GM23338 (cell line): ENCODE data around the gene NEK2. TPM values are rescaled to one million over a fixed set of nuclear protein-coding genes. Genes with fewer than 3 reads are reported as not detected.

Source experiments
- ATAC-seq: fragments of 200-7000 bp; cut with Tn5 transposase; 3 replicates; pipeline ENCODE4 v1.9.1; 2020
- DNase-seq: peaks from one replicate; pipeline ENCODE4 v3.0.0-alpha.2; 2015; ENCODE audit warnings: low spot score
- H2AFZ ChIP-seq: fragments of 200-600 bp; sonication (generic); 2 replicates; pipeline ENCODE4 v1.8.0; 2016; ENCODE audit warnings: antibody characterized with exemption, mild to moderate bottlenecking, moderate library complexity
- H3F3A ChIP-seq: fragments of 200-600 bp; sonication (generic); replicated peaks from 2 replicates; pipeline ENCODE4 v1.8.0; 2017; ENCODE audit warnings: antibody characterized with exemption, mixed run types, low read depth
- H3K27ac ChIP-seq: fragments of 200-600 bp; sonication (generic); 2 replicates; pipeline ENCODE4 v1.6.1; 2016; ENCODE audit warnings: low read depth
- H3K27me3 ChIP-seq: fragments of 200-600 bp; sonication (generic); 2 replicates; pipeline ENCODE4 v1.8.0; 2016; ENCODE audit warnings: mild to moderate bottlenecking, mixed run types, moderate library complexity; ENCODE audit not compliant: insufficient read depth
- H3K36me3 ChIP-seq: fragments of 200-600 bp; sonication (generic); 2 replicates; pipeline ENCODE4 v1.8.0; 2016; ENCODE audit warnings: mild to moderate bottlenecking; ENCODE audit not compliant: insufficient read depth
- H3K4me1 ChIP-seq: fragments of 200-600 bp; sonication (generic); 2 replicates; pipeline ENCODE4 v1.8.0; 2016; ENCODE audit warnings: mild to moderate bottlenecking, moderate library complexity; ENCODE audit not compliant: insufficient read depth
- H3K4me2 ChIP-seq: fragments of 200-600 bp; sonication (generic); 2 replicates; pipeline ENCODE4 v1.7.1; 2017; ENCODE audit warnings: mixed run types
- H3K4me3 ChIP-seq: fragments of 200-600 bp; sonication (generic); 2 replicates; pipeline ENCODE4 v1.6.1; 2016; ENCODE audit warnings: mixed run types
- H3K79me2 ChIP-seq: fragments of 200-600 bp; sonication (generic); replicated peaks from 2 replicates; pipeline ENCODE4 v1.8.0; 2017; ENCODE audit warnings: mild to moderate bottlenecking; ENCODE audit not compliant: insufficient read depth
- H3K9me2 ChIP-seq: fragments of 200-600 bp; sonication (generic); 2 replicates; pipeline ENCODE4 v1.8.0; 2017; ENCODE audit not compliant: insufficient read depth
- H4K20me1 ChIP-seq: fragments of 200-600 bp; sonication (generic); replicated peaks from 2 replicates; pipeline ENCODE4 v1.8.0; 2017; ENCODE audit warnings: mild to moderate bottlenecking; ENCODE audit not compliant: insufficient read depth
- H3K27ac Mint-ChIP-seq: 2 replicates; pipeline ENCODE4 v1.8.0; 2020; ENCODE audit warnings: inconsistent platforms, mild to moderate bottlenecking, moderate library complexity, mixed read lengths
- H3K27me3 Mint-ChIP-seq: 3 replicates; pipeline ENCODE4 v1.8.0; 2022; ENCODE audit warnings: low read depth, mild to moderate bottlenecking, moderate library complexity, mixed read lengths, inconsistent platforms; ENCODE audit not compliant: insufficient read depth, poor library complexity
- H3K36me3 Mint-ChIP-seq: 3 replicates; pipeline ENCODE4 v1.8.0; 2021; ENCODE audit warnings: low read depth, mild to moderate bottlenecking, inconsistent platforms, moderate library complexity, mixed read lengths
- H3K4me1 Mint-ChIP-seq: 3 replicates; pipeline ENCODE4 v1.8.0; 2020; ENCODE audit warnings: mild to moderate bottlenecking, inconsistent platforms, mixed read lengths
- H3K4me3 Mint-ChIP-seq: 3 replicates; pipeline ENCODE4 v1.8.0; 2021; ENCODE audit warnings: moderate library complexity, mild to moderate bottlenecking, inconsistent platforms, mixed read lengths
- H3K9me3 Mint-ChIP-seq: 3 replicates; pipeline ENCODE4 v1.8.0; 2020; ENCODE audit warnings: moderate library complexity, mild to moderate bottlenecking, inconsistent platforms, mixed read lengths
- CREB1 ChIP-seq: fragments of 250-450 bp; sonication (Bioruptor Pico); IDR thresholded peaks from 2 replicates; pipeline ENCODE4 v1.5.0; 2020; ENCODE audit warnings: low read depth, mild to moderate bottlenecking, moderate library complexity
- EZH2phosphoT487 ChIP-seq: fragments of 200-600 bp; sonication (generic); IDR thresholded peaks from one replicate; pipeline ENCODE4 v1.8.1; 2018; ENCODE audit warnings: antibody characterized with exemption; ENCODE audit not compliant: unreplicated experiment
- JUNB ChIP-seq: IDR thresholded peaks from one replicate; pipeline ENCODE4 v1.6.1; 2016; ENCODE audit warnings: antibody characterized with exemption; ENCODE audit not compliant: unreplicated experiment
- POLR2AphosphoS5 ChIP-seq: IDR thresholded peaks from 2 replicates; pipeline ENCODE4 v1.6.1; 2016; ENCODE audit warnings: antibody characterized with exemption, low read depth
- STAT1 ChIP-seq: IDR thresholded peaks from one replicate; pipeline ENCODE4 v1.6.1; 2016; ENCODE audit warnings: antibody characterized with exemption; ENCODE audit not compliant: unreplicated experiment
- polyA plus RNA-seq: library from polyadenylated mRNA; unstranded; fragments of >200 nt; fragmentation: Nextera tagmentation; extraction: Ambion mirVana; gene quantifications from 2 replicates; pipeline ENCODE4 v1.2.1, GENCODE V29; 2016
- total RNA-seq: library from RNA; depleted of rRNA; stranded (reverse); fragments of >200 nt; shearing (Covaris generic); gene quantifications from 2 replicates; pipeline ENCODE4 v1.2.3, GENCODE V29; 2014
- TF ChIP-seq, protein P1 (sequence below): fragments of 250-450 bp; sonication (Bioruptor Pico); IDR thresholded peaks from 2 replicates; pipeline ENCODE4 v1.5.0; 2020; ENCODE audit warnings: mild to moderate bottlenecking, moderate library complexity
- TF ChIP-seq, protein P2 (sequence below), 2 experiments: fragments of 200-600 bp in 1 of 2; sonication (generic) in 1 of 2; conservative IDR thresholded peaks; 2 replicates each; pipeline versions ENCODE4 v1.5.1 to v1.6.1; 2016 to 2017; ENCODE audit warnings: antibody characterized with exemption in 2 of 2, low read depth in 2 of 2, mild to moderate bottlenecking in 2 of 2, moderate library complexity in 1 of 2
- TF ChIP-seq, protein P3 (sequence below): IDR thresholded peaks from 2 replicates; pipeline ENCODE4 v1.6.1; 2016; ENCODE audit warnings: antibody characterized with exemption

NEK2 gene
- total and polyA plus RNA-seq, 2 experiments from 2014 or later: 17.0 to 24.9 TPM

DNA sequence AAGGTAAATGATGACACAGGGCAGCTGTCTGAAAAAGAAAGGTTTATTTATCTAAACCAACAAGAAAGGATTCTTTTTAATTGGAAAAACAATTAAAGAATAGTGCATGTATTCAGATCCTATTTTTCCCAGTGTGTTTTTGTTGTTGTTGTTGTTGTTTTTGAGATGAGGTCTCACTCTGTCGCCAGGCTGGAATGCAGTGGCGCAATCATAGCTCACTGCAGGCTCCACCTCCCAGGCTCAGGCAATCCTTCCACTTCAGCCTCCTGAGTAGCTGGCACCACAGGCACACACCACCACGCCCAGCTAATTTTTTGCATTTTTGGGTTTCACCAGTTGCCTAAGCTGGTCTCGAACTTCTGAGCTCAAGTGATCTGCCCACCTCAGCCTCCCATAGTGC, 22.1 kb downstream of the NEK2 start:
- Histone ChIP-seq H3F3A (no peaks in the 10 kb centered on the region), H3K27me3 (no peaks in the 10 kb centered on the region), H3K4me2 (no peak overlapping the region), H3K27ac (no peak overlapping the region), H3K4me1 (no peaks in the 10 kb centered on the region; the same call in 1 of the 2 replicates), H3K9me2 (no peaks in the 10 kb centered on the region), H2AFZ (0 out of 2 replicates have a peak overlapping the region, but pooled peaks have one; percentile 29), H3K4me3 (no peak overlapping the region), H4K20me1 (no peaks in the 10 kb centered on the region), H3K79me2 (no peaks in the 10 kb centered on the region), H3K36me3 (no peaks in the 10 kb centered on the region)
- Mint-ChIP-seq H3K4me3 (no peak overlapping the region), H3K27ac (no peak overlapping the region), H3K9me3 (no peaks in the 10 kb centered on the region), H3K36me3 (no peaks in the 10 kb centered on the region), H3K4me1 (peaks cover 13% of the 10 kb centered on the region), H3K27me3 (peaks cover 13% of the 10 kb centered on the region)
- ATAC-seq: no peak
- TF ChIP-seq, protein P1, sequence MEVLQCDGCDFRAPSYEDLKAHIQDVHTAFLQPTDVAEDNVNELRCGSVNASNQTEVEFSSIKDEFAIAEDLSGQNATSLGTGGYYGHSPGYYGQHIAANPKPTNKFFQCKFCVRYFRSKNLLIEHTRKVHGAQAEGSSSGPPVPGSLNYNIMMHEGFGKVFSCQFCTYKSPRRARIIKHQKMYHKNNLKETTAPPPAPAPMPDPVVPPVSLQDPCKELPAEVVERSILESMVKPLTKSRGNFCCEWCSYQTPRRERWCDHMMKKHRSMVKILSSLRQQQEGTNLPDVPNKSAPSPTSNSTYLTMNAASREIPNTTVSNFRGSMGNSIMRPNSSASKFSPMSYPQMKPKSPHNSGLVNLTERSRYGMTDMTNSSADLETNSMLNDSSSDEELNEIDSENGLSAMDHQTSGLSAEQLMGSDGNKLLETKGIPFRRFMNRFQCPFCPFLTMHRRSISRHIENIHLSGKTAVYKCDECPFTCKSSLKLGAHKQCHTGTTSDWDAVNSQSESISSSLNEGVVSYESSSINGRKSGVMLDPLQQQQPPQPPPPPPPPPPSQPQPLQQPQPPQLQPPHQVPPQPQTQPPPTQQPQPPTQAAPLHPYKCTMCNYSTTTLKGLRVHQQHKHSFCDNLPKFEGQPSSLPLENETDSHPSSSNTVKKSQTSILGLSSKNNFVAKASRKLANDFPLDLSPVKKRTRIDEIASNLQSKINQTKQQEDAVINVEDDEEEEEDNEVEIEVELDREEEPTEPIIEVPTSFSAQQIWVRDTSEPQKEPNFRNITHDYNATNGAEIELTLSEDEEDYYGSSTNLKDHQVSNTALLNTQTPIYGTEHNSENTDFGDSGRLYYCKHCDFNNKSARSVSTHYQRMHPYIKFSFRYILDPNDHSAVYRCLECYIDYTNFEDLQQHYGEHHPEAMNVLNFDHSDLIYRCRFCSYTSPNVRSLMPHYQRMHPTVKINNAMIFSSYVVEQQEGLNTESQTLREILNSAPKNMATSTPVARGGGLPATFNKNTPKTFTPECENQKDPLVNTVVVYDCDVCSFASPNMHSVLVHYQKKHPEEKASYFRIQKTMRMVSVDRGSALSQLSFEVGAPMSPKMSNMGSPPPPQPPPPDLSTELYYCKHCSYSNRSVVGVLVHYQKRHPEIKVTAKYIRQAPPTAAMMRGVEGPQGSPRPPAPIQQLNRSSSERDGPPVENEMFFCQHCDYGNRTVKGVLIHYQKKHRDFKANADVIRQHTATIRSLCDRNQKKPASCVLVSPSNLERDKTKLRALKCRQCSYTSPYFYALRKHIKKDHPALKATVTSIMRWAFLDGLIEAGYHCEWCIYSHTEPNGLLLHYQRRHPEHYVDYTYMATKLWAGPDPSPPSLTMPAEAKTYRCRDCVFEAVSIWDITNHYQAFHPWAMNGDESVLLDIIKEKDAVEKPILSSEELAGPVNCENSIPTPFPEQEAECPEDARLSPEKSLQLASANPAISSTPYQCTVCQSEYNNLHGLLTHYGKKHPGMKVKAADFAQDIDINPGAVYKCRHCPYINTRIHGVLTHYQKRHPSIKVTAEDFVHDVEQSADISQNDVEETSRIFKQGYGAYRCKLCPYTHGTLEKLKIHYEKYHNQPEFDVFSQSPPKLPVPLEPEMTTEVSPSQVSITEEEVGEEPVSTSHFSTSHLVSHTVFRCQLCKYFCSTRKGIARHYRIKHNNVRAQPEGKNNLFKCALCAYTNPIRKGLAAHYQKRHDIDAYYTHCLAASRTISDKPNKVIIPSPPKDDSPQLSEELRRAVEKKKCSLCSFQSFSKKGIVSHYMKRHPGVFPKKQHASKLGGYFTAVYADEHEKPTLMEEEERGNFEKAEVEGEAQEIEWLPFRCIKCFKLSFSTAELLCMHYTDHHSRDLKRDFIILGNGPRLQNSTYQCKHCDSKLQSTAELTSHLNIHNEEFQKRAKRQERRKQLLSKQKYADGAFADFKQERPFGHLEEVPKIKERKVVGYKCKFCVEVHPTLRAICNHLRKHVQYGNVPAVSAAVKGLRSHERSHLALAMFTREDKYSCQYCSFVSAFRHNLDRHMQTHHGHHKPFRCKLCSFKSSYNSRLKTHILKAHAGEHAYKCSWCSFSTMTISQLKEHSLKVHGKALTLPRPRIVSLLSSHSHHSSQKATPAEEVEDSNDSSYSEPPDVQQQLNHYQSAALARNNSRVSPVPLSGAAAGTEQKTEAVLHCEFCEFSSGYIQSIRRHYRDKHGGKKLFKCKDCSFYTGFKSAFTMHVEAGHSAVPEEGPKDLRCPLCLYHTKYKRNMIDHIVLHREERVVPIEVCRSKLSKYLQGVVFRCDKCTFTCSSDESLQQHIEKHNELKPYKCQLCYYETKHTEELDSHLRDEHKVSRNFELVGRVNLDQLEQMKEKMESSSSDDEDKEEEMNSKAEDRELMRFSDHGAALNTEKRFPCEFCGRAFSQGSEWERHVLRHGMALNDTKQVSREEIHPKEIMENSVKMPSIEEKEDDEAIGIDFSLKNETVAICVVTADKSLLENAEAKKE (CRISPR knock-in tag): no peak
- TF ChIP-seq STAT1: no peak
- no peak for DNase-seq

DNA sequence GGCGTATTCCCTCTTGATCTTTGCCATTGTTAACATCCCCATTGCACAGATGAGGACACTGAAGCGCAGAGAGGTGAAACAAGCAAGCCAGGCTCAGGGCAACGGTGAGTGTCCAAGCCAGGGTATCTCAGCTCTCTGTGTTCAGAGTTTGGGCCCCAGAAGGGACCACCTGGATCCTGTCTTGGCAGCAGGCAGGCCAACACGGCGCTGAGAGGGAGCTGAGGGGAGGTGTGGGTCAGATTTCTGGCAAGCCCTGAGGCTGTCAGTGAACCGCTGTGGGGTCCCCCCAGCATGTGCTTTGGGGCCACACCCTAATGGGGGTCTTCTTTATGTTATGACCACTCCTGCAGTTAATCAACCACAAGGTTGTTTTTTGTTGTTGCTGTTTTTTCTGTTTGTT, 23.1 kb downstream of the NEK2 start:
- H3F3A ChIP-seq: no peaks in the 10 kb centered on the region
- H3K36me3 Mint-ChIP-seq: no peaks in the 10 kb centered on the region
- no peak overlapping the region for H3K27ac Mint-ChIP-seq
- no peak overlapping the region for H3K4me3 ChIP-seq
- ATAC-seq (no peak), DNase-seq (no peak)
- no peaks in the 10 kb centered on the region for H3K9me2 ChIP-seq
- H4K20me1 ChIP-seq: no peaks in the 10 kb centered on the region
- no peaks in the 10 kb centered on the region for H3K79me2 ChIP-seq
- no peak overlapping the region for H3K27ac ChIP-seq
- H3K4me1 ChIP-seq: no peaks in the 10 kb centered on the region; the same call in 1 of the 2 replicates
- no peaks in the 10 kb centered on the region for H3K9me3 Mint-ChIP-seq
- no peak overlapping the region for H3K4me2 ChIP-seq
- no peak overlapping the region for H3K4me3 Mint-ChIP-seq
- H3K27me3 ChIP-seq: no peaks in the 10 kb centered on the region
- no peak overlapping the region for H2AFZ ChIP-seq
- peaks cover 13% of the 10 kb centered on the region for H3K4me1 Mint-ChIP-seq
- peaks cover 13% of the 10 kb centered on the region for H3K27me3 Mint-ChIP-seq
- no peaks in the 10 kb centered on the region for H3K36me3 ChIP-seq
- TF ChIP-seq, protein P2, sequence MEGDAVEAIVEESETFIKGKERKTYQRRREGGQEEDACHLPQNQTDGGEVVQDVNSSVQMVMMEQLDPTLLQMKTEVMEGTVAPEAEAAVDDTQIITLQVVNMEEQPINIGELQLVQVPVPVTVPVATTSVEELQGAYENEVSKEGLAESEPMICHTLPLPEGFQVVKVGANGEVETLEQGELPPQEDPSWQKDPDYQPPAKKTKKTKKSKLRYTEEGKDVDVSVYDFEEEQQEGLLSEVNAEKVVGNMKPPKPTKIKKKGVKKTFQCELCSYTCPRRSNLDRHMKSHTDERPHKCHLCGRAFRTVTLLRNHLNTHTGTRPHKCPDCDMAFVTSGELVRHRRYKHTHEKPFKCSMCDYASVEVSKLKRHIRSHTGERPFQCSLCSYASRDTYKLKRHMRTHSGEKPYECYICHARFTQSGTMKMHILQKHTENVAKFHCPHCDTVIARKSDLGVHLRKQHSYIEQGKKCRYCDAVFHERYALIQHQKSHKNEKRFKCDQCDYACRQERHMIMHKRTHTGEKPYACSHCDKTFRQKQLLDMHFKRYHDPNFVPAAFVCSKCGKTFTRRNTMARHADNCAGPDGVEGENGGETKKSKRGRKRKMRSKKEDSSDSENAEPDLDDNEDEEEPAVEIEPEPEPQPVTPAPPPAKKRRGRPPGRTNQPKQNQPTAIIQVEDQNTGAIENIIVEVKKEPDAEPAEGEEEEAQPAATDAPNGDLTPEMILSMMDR (conservative IDR thresholded peaks at IDR 0.05; ENCODE audit: low read depth in 2 of 2): no peak
- TF ChIP-seq, protein P3, sequence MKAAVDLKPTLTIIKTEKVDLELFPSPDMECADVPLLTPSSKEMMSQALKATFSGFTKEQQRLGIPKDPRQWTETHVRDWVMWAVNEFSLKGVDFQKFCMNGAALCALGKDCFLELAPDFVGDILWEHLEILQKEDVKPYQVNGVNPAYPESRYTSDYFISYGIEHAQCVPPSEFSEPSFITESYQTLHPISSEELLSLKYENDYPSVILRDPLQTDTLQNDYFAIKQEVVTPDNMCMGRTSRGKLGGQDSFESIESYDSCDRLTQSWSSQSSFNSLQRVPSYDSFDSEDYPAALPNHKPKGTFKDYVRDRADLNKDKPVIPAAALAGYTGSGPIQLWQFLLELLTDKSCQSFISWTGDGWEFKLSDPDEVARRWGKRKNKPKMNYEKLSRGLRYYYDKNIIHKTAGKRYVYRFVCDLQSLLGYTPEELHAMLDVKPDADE: no peak
- TF ChIP-seq JUNB (no peak), EZH2phosphoT487 (no peak), POLR2AphosphoS5 (no peak), CREB1 (CRISPR knock-in tag) (no peak)
